Measurements from ENCODE around the gene SLC39A11. TPM values are rescaled to one million over a fixed set of nuclear protein-coding genes. Genes with fewer than 3 reads are reported as not detected.
"Not testable (repeated sequence)": the region's sequence is repeated elsewhere in the genome, so short reads cannot be mapped to it uniquely, and the experiment has no call there.

The SLC39A11 gene
- total RNA-seq, 2 donors from 2014 or later, result 21.5 to 26.4 TPM

DNA sequence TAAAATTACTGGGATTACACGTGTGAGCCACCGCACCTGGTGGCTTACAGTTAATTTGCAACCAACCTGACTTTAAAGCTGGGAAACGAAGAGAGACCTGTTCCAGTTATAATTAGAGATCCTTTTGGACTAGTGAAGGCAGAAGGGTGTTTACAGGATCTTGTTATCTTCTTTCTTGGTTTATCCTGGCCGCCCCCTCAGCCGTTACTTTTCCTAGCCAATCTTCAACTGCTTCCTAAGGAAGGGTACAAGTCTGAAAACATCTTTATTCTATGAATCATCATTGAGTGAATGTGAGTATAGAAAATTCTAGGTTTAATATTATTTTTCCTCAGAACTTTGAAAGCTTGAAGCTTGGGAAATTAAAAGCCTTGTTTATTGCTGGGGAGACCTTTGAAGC lies 286.5 kb downstream of the SLC39A11 start:
- no peaks in the 10 kb centered on the region for H3K4me1 Mint-ChIP-seq (ENCODE audit: low read depth)
- H3K27me3 Mint-ChIP-seq (ENCODE audit: low read depth), result no peaks in the 10 kb centered on the region
- H3K4me3 Mint-ChIP-seq, result no peak overlapping the region
- no peak for ATAC-seq (replicated peaks in 1 of 2)
- no peak for DNase-seq
- no peak overlapping the region for H3K27ac Mint-ChIP-seq
- H3K9me3 Mint-ChIP-seq, result peaks cover 6 to 8% of the 10 kb centered on the region in 2 donors
- peaks cover 6 to 13% of the 10 kb centered on the region in 2 donors for H3K36me3 Mint-ChIP-seq (ENCODE audit: insufficient read depth in 2 of 2)

DNA sequence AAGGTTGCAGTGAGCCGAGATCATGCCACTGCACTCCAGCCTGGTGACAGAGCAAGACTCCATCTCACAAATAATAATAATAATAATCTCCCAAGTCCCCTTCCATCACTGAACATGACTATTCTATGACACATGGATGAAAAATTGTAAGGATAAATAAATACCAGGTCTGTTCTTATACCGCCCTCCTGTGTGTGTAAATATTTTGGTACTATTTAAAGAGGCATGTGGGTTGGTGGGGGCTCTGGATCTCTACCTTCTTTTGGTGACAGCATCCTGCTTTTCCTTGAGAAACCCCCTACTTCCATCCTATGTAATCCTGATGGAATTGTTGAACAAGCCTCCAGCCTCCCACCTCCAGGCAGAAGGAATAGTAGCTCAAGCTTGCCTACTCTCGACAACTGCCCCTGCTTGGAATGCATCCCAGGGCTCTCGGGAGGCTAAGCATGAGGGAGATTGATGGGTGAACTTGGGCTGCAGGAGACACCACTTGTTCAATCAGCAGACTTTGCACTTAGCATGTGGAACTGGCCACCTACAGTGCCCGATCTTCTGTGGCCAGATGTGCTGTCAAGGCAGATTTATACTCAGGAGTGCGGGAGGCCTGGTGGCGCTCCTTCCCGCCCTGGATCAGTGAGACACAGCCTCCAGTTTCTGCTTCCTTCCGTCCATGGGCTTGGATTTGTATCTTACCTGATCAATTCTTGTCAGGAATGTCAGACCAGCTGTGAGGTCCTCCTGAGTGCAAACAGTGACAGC lies 287.4 kb downstream of the SLC39A11 start:
- no peak overlapping the region for H3K27ac Mint-ChIP-seq
- H3K4me1 Mint-ChIP-seq (ENCODE audit: low read depth), result no peaks in the 10 kb centered on the region
- H3K4me3 Mint-ChIP-seq, result no peak overlapping the region
- ATAC-seq (replicated peaks in 1 of 2) (no peak), DNase-seq (no peak)
- H3K36me3 Mint-ChIP-seq (ENCODE audit: insufficient read depth in 2 of 2), result peaks cover 10 to 18% of the 10 kb centered on the region in 2 donors
- H3K9me3 Mint-ChIP-seq, result peaks cover 8 to 14% of the 10 kb centered on the region in 2 donors
- no peaks in the 10 kb centered on the region for H3K27me3 Mint-ChIP-seq (ENCODE audit: low read depth)

DNA sequence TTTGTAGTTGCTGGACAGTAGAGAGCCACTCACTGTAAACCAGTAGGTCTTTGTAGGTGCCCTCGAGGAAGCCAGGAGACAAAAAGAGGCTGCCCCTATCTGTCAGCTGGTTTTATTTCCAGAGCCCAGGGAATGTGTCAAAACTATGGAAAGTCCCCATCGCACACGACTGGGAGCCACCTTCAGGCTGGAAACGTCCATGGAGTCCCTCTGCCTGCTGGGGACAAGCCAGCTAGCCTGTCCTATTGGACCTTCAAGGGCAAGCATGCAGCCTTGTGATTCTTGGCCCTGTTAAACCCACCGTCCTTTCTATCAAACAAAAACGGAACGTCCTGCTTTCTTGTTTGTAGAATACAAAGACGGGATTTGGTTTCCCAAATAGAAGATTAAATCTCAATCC lies 289.8 kb downstream of the SLC39A11 start:
- Mint-ChIP-seq H3K27ac (no peak overlapping the region), H3K36me3 (ENCODE audit: insufficient read depth in 2 of 2) (peaks cover 16 to 25% of the 10 kb centered on the region in 2 donors), H3K9me3 (peaks cover 12 to 23% of the 10 kb centered on the region in 2 donors), H3K4me3 (no peak overlapping the region), H3K27me3 (ENCODE audit: low read depth) (no peaks in the 10 kb centered on the region), H3K4me1 (ENCODE audit: low read depth) (no peaks in the 10 kb centered on the region)
- ATAC-seq (replicated peaks in 1 of 2) (no peak), DNase-seq (no peak)

DNA sequence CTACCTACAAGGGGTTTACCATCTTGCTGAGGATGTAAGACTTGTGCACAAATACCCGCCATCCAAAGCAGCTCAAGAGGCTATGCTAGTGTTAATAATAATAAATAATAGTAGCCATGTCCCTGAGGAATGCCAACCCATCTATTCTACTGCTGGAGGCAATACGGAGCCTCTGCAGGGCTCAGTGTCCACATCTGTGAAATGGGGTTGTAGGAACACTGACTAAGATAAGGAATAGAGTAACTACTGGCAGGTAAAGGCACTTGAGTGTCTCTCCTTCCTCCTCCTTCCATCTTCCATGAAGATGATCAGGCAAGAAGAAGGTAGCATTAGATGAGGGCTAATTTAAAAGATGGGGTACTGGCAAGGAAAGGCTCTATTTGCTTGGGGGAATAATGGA lies 295.3 kb downstream of the SLC39A11 start:
- H3K36me3 Mint-ChIP-seq (ENCODE audit: insufficient read depth in 2 of 2), result peaks cover 39 to 52% of the 10 kb centered on the region in 2 donors
- no peak overlapping the region for H3K27ac Mint-ChIP-seq
- H3K4me3 Mint-ChIP-seq, result no peak overlapping the region
- peaks cover 30 to 32% of the 10 kb centered on the region in 2 donors for H3K9me3 Mint-ChIP-seq
- DNase-seq (no peak), ATAC-seq (replicated peaks in 1 of 2) (no peak)
- H3K27me3 Mint-ChIP-seq (ENCODE audit: low read depth), result no peaks in the 10 kb centered on the region
- H3K4me1 Mint-ChIP-seq (ENCODE audit: low read depth), result no peaks in the 10 kb centered on the region

DNA sequence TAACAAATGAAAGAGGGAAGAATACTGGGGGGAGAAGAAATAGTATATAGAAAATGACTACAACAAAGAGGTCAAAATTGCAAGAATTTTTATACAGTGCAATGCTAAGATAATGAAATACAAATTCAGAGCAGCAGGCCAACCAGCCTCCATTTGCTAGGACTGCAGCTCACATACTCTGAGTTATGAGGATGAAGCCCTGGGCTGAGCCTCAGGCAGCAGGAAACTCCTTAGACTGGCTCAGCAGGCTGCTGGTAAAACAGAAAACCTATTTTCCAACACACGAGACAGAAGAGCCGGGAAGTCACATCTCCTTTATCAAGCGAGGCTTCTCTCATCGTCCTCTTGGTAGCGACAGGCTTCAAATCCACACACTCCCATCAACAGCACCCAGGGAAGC lies 296.5 kb downstream of the SLC39A11 start:
- no peak for ATAC-seq (replicated peaks in 1 of 2)
- H3K27me3 Mint-ChIP-seq (ENCODE audit: low read depth), result no peaks in the 10 kb centered on the region
- no peak for DNase-seq
- peaks cover 30 to 36% of the 10 kb centered on the region in 2 donors for H3K9me3 Mint-ChIP-seq
- no peaks in the 10 kb centered on the region for H3K4me1 Mint-ChIP-seq (ENCODE audit: low read depth)
- no peak overlapping the region for H3K27ac Mint-ChIP-seq
- H3K4me3 Mint-ChIP-seq, result no peak overlapping the region
- H3K36me3 Mint-ChIP-seq (ENCODE audit: insufficient read depth in 2 of 2), result peaks cover 40 to 58% of the 10 kb centered on the region in 2 donors

DNA sequence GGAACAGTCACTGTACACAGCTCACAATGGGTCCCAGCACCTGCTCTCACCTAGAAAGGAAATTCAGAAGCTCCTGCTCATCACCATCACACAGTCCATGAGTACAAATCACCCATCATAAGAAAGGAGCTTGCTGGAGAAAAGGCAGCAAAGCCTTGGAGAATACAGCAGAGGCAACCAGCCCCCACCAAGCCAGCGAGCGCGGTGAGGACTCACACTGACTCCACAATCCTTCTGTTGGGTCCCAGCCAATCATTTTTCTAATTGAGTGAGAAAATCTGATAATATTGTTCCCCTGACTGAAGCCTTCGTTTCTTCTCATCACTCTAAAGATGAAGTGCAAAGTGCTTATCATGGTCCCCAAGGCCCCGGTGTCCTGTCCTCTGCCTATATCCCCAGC lies 298.3 kb downstream of the SLC39A11 start:
- H3K27ac Mint-ChIP-seq, result no peak overlapping the region
- no peaks in the 10 kb centered on the region for H3K27me3 Mint-ChIP-seq (ENCODE audit: low read depth)
- ATAC-seq (replicated peaks in 1 of 2) (no peak), DNase-seq (no peak)
- H3K4me3 Mint-ChIP-seq, result no peak overlapping the region
- no peaks in the 10 kb centered on the region for H3K4me1 Mint-ChIP-seq (ENCODE audit: low read depth)
- H3K9me3 Mint-ChIP-seq, result peaks cover 23 to 25% of the 10 kb centered on the region in 2 donors
- H3K36me3 Mint-ChIP-seq (ENCODE audit: insufficient read depth in 2 of 2), result peaks cover 32 to 50% of the 10 kb centered on the region in 2 donors

DNA sequence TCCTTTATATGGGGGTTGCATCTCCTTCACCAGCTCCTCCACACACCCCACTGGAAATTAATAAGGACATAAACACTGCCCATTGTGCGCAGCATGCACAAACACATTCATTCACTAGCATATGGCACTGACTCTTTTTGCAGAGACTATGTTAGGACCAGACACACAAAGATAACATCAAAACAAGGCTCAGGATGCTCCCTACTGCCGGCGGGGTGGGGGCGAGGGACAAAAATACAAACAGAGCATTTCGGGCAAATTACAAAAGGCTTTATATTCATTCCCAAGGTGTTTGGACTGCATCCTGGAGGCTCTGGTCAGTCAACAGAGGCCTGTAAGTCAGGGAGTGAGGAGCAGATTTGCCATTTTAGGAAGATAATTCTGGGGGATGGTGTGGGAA lies 299.7 kb downstream of the SLC39A11 start:
- Mint-ChIP-seq H3K4me3 (no peak overlapping the region), H3K9me3 (peaks cover 18% of the 10 kb centered on the region in 2 donors), H3K4me1 (ENCODE audit: low read depth) (no peaks in the 10 kb centered on the region), H3K27ac (no peak overlapping the region), H3K36me3 (ENCODE audit: insufficient read depth in 2 of 2) (peaks cover 29 to 43% of the 10 kb centered on the region in 2 donors), H3K27me3 (ENCODE audit: low read depth) (no peaks in the 10 kb centered on the region)
- DNase-seq, result no peak
- ATAC-seq (replicated peaks in 1 of 2), result no peak

DNA sequence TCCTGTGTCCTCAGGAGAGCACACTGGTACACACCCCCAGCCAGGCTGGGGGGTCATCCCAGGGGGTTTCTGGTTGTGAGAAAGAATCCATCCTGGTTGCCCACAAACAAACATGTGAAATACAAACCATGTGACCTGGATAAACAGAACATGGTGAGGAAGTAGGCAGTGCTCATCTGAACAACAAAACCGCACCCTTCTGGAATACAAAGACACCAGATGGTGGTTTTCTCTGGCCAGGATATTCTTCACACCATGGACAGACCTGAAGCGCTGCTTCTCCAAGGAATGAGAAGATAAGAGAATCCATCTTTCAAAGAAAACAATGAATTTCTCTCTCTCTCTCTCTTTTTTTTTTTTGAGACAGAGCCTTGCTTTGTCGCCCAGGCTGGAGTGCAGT lies 302.3 kb downstream of the SLC39A11 start:
- Mint-ChIP-seq H3K9me3 (peaks cover 11 to 18% of the 10 kb centered on the region in 2 donors), H3K27ac (no peak overlapping the region), H3K36me3 (ENCODE audit: insufficient read depth in 2 of 2) (peaks cover 25 to 31% of the 10 kb centered on the region in 2 donors), H3K27me3 (ENCODE audit: low read depth) (no peaks in the 10 kb centered on the region), H3K4me1 (ENCODE audit: low read depth) (peaks cover 3% of the 10 kb centered on the region), H3K4me3 (no peak overlapping the region)
- ATAC-seq (replicated peaks in 1 of 2) (no peak), DNase-seq (no peak)

DNA sequence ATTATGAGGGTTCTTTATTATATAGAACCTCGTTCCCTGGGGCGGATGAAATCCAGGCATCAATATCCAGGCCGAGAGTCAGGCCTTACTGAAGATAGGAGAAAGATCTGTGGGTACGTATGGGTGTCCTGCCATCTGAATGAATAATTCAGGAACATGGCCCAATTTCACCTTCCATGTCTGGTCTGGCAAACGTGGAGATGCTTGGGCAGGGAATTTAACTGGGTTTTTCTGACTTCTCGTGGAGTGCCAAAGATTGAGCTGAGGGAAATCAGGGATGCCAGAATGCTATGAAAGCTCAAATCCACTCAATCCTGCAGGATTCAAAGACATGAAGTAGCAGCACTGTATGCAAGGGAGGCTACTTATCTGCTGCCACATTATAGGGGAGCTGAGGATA lies 302.8 kb downstream of the SLC39A11 start:
- no peaks in the 10 kb centered on the region for H3K27me3 Mint-ChIP-seq (ENCODE audit: low read depth)
- no peak for ATAC-seq (replicated peaks in 1 of 2)

DNA sequence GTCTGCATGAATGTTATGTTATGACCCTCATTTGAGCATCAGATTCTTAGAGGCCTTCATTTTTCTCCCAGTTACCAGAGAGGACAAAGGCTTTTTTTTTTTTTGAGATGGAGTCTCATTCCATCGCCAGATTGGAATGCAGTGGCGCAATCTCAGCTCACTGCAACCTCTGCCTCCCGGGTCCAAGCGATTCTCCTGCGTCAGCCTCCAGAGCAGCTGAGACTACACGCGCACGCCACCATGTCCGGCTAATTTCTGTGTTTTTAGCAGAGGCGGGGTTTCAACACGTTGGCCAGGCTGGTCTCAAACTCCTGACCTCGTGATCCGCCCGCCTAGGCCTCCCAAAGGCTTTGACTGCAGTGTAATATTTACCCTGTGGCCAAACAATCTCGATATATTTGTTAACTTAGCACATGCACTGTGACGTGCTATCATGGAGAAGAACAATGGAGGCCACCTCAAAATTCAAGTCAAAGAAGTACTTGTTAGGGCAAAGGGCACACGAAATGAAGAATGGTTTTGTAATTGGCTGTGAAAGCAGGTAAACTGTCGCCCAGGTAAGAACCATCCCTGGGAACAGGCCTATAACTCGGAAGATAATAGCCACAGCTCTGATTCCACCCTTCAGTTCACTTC lies 303.4 kb downstream of the SLC39A11 start:
- DNase-seq (no peak), ATAC-seq (replicated peaks in 1 of 2) (no peak)
- Mint-ChIP-seq H3K9me3 (peaks cover 6 to 13% of the 10 kb centered on the region in 2 donors), H3K4me1 (ENCODE audit: low read depth) (peaks cover 3% of the 10 kb centered on the region), H3K4me3 (no peak overlapping the region), H3K27me3 (ENCODE audit: low read depth) (no peaks in the 10 kb centered on the region), H3K27ac (no peak overlapping the region), H3K36me3 (ENCODE audit: insufficient read depth in 2 of 2) (peaks cover 16 to 22% of the 10 kb centered on the region in 2 donors)

More for the DNA sequence above, 302.8 kb downstream of the SLC39A11 start:
- no peak for DNase-seq
- H3K36me3 Mint-ChIP-seq (ENCODE audit: insufficient read depth in 2 of 2), result peaks cover 21 to 27% of the 10 kb centered on the region in 2 donors
- H3K27ac Mint-ChIP-seq, result no peak overlapping the region
- H3K4me1 Mint-ChIP-seq (ENCODE audit: low read depth), result peaks cover 3% of the 10 kb centered on the region
- no peak overlapping the region for H3K4me3 Mint-ChIP-seq
- H3K9me3 Mint-ChIP-seq, result peaks cover 11 to 17% of the 10 kb centered on the region in 2 donors

DNA sequence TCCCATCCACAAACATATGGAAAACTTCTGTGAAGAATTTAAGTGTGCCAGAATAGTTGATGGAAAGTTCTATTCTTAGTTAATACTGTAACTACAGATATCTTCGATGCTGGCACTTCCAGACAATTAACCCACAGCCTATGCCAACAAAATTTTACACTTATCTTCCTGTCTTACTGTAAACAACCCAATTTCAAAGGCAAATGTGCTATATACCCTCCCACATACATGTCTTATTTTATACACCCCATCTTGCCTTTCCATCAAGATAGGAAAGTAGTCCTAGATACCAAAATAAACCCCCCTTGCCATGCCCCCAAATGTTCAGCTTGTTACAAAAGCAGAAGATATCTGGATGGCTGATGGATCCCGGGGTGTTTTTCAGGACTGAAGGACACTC lies 306.3 kb downstream of the SLC39A11 start:
- ATAC-seq (replicated peaks in 1 of 2) (no peak), DNase-seq (no peak)
- peaks cover 3% of the 10 kb centered on the region for H3K4me1 Mint-ChIP-seq (ENCODE audit: low read depth)
- H3K27me3 Mint-ChIP-seq (ENCODE audit: low read depth), result no peaks in the 10 kb centered on the region
- peaks cover 0 to 3% of the 10 kb centered on the region in 2 donors for H3K36me3 Mint-ChIP-seq (ENCODE audit: insufficient read depth in 2 of 2)
- H3K4me3 Mint-ChIP-seq, result no peak overlapping the region
- H3K9me3 Mint-ChIP-seq, result no peaks in the 10 kb centered on the region
- H3K27ac Mint-ChIP-seq, result no peak overlapping the region

DNA sequence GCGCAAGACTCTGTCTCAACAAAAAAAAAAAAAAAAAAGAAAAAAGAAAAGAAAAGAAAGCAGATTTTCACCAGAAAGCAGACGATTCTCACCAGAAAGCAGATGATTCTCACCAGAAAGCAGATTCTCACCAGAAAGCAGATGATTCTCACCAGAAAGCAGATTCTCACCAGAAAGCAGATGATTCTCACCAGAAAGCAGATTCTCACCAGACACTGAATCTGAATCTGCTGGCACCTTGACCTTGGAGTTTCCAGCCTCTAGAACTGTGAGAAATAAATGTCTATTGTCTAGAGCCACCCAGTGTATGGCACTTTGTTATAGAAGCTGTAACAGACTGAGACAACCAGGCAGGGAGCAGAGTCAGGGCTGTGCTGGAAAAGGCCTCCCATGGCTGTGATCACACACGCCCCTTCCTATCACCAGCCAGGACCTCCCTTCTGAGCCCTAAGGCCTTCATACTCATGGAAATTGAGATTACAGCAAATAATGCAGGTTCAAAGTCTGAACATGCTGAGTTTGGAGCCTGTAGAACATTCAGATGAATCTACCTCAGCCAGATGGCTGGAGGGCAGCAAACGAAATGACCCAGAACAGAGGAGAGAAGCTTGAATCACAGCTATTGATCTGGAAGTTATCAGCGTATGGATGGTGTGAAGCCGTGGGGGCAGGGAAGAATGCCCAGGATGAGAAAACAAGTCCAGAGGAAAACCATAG lies 309.3 kb downstream of the SLC39A11 start:
- Mint-ChIP-seq H3K9me3 (no peaks in the 10 kb centered on the region), H3K4me3 (no peak overlapping the region), H3K27ac (no peak overlapping the region), H3K36me3 (ENCODE audit: insufficient read depth in 2 of 2) (no peaks in the 10 kb centered on the region), H3K27me3 (ENCODE audit: low read depth) (no peaks in the 10 kb centered on the region), H3K4me1 (ENCODE audit: low read depth) (peaks cover 3% of the 10 kb centered on the region)
- DNase-seq (no peak), ATAC-seq (replicated peaks in 1 of 2) (no peak)

DNA sequence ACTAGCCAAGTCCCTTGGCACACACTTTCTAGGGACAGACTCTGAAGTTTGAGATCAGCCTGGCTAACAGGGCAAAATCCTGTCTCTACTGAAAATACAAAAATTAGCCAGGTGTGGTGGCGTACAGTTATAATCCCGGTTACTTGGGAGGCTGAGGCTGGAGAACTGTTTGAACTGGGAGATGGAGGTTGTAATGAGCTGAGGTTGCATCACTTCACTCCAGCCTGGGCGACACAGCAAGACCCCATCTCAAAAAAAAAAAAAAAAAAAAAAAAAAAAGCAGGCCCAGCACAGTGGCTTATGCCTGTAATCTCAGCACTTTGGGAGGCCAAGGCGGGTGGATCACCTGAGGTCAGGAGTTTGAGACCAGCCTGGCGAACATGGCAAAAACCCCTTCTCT lies 310.1 kb downstream of the SLC39A11 start:
- not testable (repeated sequence) for ATAC-seq (replicated peaks in 1 of 2); H3K4me3 Mint-ChIP-seq; H3K9me3 Mint-ChIP-seq; H3K27ac Mint-ChIP-seq; H3K27me3 Mint-ChIP-seq (ENCODE audit: low read depth); DNase-seq; H3K4me1 Mint-ChIP-seq (ENCODE audit: low read depth); H3K36me3 Mint-ChIP-seq (ENCODE audit: insufficient read depth in 2 of 2)

All from activated T-cell treated with anti-CD3 and anti-CD28 coated beads, Interleukin-2, amount 50 U/mL, for 72 hours (primary cell).